Tibial artery (tissue), 4 donors: ENCODE measurements around the gene CSMD2.

Experiments
- DNase-seq, 2 donors: peaks; one replicate each; pipeline ENCODE4 v3.0.0-alpha.2; 2019
- H3K27ac ChIP-seq, 2 donors: fragments of 200-600 bp; sonication (generic) in 1 of 2; 1 replicate in 1 of 2; 2 replicates in 1 of 2; pipeline ENCODE4 v1.5.1; 2018 to 2019; ENCODE audit warnings: mild to moderate bottlenecking in 1 of 2
- H3K27me3 ChIP-seq, 2 donors: fragments of 200-600 bp; sonication (generic) in 1 of 2; one replicate each; pipeline versions ENCODE4 v1.5.1 to v1.6.0; 2016 to 2019
- H3K36me3 ChIP-seq, 3 donors: fragments of 200-600 bp; sonication (generic) in 2 of 3; one replicate each; pipeline ENCODE4 v1.5.1; 2016 to 2019; ENCODE audit warnings: mild to moderate bottlenecking in 2 of 3
- H3K4me1 ChIP-seq, 4 donors: fragments of 200-600 bp; sonication (generic) in 2 of 4; 1 replicate in 3 of 4; 2 replicates in 1 of 4; pipeline ENCODE4 v1.5.1; 2016 to 2019
- H3K4me3 ChIP-seq, 2 donors: fragments of 200-600 bp; sonication (generic) in 1 of 2; 1 replicate in 1 of 2; 2 replicates in 1 of 2; pipeline ENCODE4 v1.5.1; 2018 to 2019; ENCODE audit warnings: mild to moderate bottlenecking in 2 of 2
- H3K9me3 ChIP-seq, 3 donors: fragments of 200-600 bp; sonication (generic) in 1 of 3; one replicate each; pipeline ENCODE4 v1.5.1; 2016 to 2019
- intact Hi-C: fragments of 100-400 bp; cut with DNase I; formaldehyde crosslinking; loops from one replicate; pipeline ENCODE4 v1.15.0; 2023; ENCODE audit warnings: low total_unique reads
- TF ChIP-seq, protein P1 (sequence below), 2 experiments: fragments of 200-600 bp in 1 of 2; fragments of 450-650 bp in 1 of 2; IDR thresholded peaks; one replicate each; pipeline ENCODE4 v1.5.1; 2017 to 2019; ENCODE audit warnings: antibody characterized with exemption in 2 of 2, mild to moderate bottlenecking in 1 of 2, moderate library complexity in 1 of 2

CSMD2 gene

DNA sequence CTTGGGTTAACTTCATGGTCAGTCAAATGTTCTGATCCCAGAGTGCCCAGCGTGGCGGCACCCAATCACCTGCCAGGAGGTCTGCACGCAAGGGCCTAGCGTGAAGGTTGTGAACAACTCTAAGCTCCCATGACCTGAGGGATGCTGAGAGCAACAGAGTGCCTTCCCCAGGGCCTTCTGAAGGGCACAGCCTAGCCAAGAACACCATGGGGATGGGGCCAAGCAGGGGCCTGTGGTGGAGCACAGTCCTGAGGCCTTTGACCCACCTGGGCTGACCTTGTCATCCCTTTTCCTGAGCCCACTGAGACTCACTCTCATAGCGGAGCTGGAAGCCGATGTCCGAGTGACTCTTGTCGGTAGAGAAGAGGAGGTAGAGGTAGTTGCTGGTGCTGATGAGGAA is 440.0 kb downstream of the CSMD2 start:
- Histone ChIP-seq H3K9me3 (no peaks in the 10 kb centered on the region), H3K27me3 (no peaks in the 10 kb centered on the region), H3K27ac (no peak overlapping the region), H3K4me3 (no peak overlapping the region), H3K36me3 (no peaks in the 10 kb centered on the region), H3K4me1 (peaks cover 0 to 4% (median 0%) of the 10 kb centered on the region in 4 donors)
- TF ChIP-seq, protein P1, sequence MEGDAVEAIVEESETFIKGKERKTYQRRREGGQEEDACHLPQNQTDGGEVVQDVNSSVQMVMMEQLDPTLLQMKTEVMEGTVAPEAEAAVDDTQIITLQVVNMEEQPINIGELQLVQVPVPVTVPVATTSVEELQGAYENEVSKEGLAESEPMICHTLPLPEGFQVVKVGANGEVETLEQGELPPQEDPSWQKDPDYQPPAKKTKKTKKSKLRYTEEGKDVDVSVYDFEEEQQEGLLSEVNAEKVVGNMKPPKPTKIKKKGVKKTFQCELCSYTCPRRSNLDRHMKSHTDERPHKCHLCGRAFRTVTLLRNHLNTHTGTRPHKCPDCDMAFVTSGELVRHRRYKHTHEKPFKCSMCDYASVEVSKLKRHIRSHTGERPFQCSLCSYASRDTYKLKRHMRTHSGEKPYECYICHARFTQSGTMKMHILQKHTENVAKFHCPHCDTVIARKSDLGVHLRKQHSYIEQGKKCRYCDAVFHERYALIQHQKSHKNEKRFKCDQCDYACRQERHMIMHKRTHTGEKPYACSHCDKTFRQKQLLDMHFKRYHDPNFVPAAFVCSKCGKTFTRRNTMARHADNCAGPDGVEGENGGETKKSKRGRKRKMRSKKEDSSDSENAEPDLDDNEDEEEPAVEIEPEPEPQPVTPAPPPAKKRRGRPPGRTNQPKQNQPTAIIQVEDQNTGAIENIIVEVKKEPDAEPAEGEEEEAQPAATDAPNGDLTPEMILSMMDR (IDR thresholded peaks at IDR 0.05), result no peak
- no peak for DNase-seq
- intact Hi-C loops, result no loop called here

DNA sequence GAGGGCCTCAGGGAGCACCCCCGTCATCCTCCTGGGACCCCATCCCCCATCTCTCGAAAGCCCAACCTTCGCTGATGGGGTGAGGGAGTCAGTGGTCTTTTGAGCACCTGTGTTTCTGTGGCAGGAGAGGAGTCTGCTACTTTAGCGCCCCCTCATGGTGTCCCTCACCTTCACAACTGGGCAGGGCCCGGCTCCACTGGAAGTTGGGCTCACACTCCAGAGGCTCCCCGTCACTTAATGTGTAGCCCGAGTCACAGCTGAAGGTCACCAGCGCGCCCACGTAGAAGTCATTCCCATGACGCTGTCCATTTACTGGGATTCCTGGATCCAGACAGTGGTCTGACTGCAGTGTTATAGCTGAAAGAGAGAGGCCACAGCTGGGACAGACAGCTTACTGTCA is 440.7 kb downstream of the CSMD2 start:
- Histone ChIP-seq H3K27ac (no peak overlapping the region), H3K9me3 (no peaks in the 10 kb centered on the region), H3K36me3 (no peaks in the 10 kb centered on the region), H3K27me3 (no peaks in the 10 kb centered on the region), H3K4me3 (no peak overlapping the region), H3K4me1 (peaks cover 0 to 4% (median 0%) of the 10 kb centered on the region in 4 donors)
- intact Hi-C loops, result no loop called here
- no peak for DNase-seq
- TF ChIP-seq, protein P1 (IDR thresholded peaks at IDR 0.05), result no peak

DNA sequence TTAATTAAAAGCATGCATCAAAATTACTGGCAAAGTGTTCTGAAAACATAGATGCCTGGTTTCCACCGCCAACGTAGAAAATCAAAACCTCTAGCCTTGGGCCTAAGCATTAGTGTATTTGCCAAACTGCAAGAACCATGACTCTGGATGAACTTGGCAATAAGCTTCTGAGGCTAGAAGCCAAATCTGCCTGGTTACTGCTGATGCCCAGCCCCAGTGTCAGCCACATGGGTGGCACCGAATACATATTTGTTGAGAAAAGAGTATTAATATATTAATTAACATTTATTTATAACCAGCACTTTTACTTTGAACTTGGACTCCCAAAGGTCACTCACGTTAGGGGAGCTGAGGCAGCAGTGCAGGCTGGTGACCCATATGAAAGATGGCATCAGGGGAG is 441.8 kb downstream of the CSMD2 start:
- Histone ChIP-seq H3K4me1 (peaks cover 0 to 4% (median 0%) of the 10 kb centered on the region in 4 donors), H3K4me3 (no peak overlapping the region), H3K27ac (no peak overlapping the region), H3K36me3 (no peaks in the 10 kb centered on the region), H3K9me3 (no peaks in the 10 kb centered on the region), H3K27me3 (no peaks in the 10 kb centered on the region)
- intact Hi-C loops, result no loop called here
- no peak for DNase-seq
- TF ChIP-seq, protein P1 (IDR thresholded peaks at IDR 0.05), result no peak

DNA sequence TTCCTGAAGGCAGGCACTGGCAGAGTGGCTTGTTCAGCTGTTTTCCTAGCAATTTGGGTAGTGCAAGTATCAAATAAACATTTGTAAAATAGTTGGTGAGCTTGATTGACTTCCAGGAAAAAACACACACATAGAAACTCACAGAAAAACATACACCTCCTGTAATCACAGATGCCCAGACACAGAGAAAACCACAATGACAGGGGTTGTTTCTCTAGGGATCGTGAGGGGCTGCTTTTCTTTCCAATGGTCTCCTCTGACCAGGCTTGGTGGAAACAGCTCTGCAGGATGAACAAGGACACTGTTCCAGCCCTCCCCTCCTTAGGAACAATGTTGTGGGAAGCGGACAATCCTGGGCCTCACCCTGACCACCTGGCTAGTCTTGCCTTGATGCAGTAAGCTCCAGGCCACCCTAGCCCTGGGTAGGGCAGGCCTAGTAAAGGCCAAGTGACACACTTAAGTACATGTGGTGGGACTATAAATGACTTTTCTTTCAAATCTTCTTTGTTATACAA is 443.7 kb downstream of the CSMD2 start:
- TF ChIP-seq, protein P1 (IDR thresholded peaks at IDR 0.05), result no peak
- H3K9me3 ChIP-seq, result no peaks in the 10 kb centered on the region
- H3K4me3 ChIP-seq, result no peak overlapping the region
- H3K27me3 ChIP-seq, result no peaks in the 10 kb centered on the region
- intact Hi-C loops, result no loop called here
- no peaks in the 10 kb centered on the region for H3K36me3 ChIP-seq
- peaks cover 0 to 4% (median 0%) of the 10 kb centered on the region in 4 donors for H3K4me1 ChIP-seq
- no peak for DNase-seq
- no peak overlapping the region for H3K27ac ChIP-seq

DNA sequence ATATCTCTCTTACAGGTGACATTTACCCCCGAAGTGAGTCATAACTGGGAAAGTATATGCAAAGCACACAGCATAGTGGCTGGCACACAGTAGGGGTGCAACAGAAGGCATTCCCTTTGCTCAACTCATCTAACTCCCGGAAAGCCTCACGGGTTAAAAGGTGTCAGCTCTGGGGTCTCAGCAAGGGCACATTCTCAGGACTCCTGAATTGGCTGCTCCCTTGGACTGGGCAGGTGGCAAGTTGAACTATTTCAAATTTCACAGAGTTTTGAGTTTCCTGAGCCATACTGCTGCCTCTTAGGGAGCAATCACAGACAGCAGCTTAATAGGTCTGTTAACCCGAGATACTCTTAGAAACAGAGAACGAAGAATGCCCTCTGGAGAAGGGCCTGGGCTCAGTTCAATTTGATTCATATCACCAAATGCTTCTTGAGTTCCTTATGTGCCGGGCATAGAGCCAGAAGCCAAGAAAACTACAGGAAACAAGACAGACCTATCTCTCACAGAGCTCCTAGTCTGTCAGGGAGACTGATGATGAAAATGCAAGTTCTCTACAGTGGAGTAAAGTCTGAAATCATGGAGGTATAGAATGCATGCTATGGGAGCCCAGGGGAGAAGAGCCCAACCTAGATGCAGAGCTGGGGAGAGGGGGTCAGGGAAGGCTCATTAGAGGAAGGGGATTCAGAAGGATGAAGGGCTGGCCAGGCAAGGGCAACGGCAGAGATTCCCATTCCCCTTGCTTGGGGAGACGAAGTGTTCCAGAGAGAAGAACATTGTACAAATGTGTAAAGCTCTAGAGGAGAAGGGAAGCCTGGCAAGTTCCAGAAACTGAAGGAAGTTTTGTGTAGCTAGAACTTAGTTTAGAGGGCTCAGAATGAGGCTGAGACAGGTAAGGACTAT is 445.0 kb downstream of the CSMD2 start:
- no peak for DNase-seq
- no peaks in the 10 kb centered on the region for H3K27me3 ChIP-seq
- no peak overlapping the region for H3K4me3 ChIP-seq
- H3K36me3 ChIP-seq, result no peaks in the 10 kb centered on the region
- no peaks in the 10 kb centered on the region for H3K9me3 ChIP-seq
- intact Hi-C loops, result no loop called here
- TF ChIP-seq, protein P1 (IDR thresholded peaks at IDR 0.05), result no peak
- no peak overlapping the region for H3K27ac ChIP-seq
- no peaks in the 10 kb centered on the region for H3K4me1 ChIP-seq
